WI38 (cell line): ENCODE data around the gene CARHSP1.

Experiments
- H3K4me3 ChIP-seq: 2 replicates; pipeline ENCODE4 v1.5.1; 2011; ENCODE audit warnings: low read depth, mild to moderate bottlenecking, control low read depth, low read length
- TF ChIP-seq, protein P1 (sequence below): IDR thresholded peaks from 2 replicates; pipeline ENCODE4 v1.5.1; 2012; ENCODE audit warnings: low read depth, mild to moderate bottlenecking, control low read depth, low read length

The CARHSP1 gene

GRCh38 chr16:8832717-8833105, 36.1 kb downstream of the CARHSP1 start:
- no peak overlapping the region for H3K4me3 ChIP-seq
- TF ChIP-seq, protein P1, sequence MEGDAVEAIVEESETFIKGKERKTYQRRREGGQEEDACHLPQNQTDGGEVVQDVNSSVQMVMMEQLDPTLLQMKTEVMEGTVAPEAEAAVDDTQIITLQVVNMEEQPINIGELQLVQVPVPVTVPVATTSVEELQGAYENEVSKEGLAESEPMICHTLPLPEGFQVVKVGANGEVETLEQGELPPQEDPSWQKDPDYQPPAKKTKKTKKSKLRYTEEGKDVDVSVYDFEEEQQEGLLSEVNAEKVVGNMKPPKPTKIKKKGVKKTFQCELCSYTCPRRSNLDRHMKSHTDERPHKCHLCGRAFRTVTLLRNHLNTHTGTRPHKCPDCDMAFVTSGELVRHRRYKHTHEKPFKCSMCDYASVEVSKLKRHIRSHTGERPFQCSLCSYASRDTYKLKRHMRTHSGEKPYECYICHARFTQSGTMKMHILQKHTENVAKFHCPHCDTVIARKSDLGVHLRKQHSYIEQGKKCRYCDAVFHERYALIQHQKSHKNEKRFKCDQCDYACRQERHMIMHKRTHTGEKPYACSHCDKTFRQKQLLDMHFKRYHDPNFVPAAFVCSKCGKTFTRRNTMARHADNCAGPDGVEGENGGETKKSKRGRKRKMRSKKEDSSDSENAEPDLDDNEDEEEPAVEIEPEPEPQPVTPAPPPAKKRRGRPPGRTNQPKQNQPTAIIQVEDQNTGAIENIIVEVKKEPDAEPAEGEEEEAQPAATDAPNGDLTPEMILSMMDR = no peak

- TF ChIP-seq, protein P1 = no peak
- H3K4me3 ChIP-seq = no peak overlapping the region
These were observed 36.7 kb downstream of the CARHSP1 start for GRCh38 chr16:8831871-8832716.

DNA sequence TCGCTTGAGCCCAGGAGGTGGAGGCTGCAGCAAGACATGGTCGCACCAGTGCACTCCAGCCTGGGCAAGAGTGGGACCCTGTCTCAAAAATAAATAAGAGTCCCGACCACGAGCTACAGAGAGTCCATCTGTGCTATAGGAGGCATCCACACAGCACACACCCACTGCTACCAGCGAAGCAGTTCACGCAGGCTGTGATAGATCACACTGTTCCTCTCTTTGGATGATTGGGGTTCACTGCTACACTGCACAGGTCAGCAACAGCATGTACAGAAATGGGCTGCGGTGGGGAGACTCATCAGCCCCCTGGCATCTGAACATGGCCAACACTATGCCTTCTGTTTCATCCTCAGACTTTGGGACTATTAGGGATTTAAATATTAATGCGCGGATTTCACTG, 37.4 kb downstream of the CARHSP1 start:
- TF ChIP-seq, protein P1 = no peak
- no peak overlapping the region for H3K4me3 ChIP-seq

- no peak overlapping the region for H3K4me3 ChIP-seq
These were observed 40.2 kb downstream of the CARHSP1 start for GRCh38 chr16:8828541-8829165.

DNA sequence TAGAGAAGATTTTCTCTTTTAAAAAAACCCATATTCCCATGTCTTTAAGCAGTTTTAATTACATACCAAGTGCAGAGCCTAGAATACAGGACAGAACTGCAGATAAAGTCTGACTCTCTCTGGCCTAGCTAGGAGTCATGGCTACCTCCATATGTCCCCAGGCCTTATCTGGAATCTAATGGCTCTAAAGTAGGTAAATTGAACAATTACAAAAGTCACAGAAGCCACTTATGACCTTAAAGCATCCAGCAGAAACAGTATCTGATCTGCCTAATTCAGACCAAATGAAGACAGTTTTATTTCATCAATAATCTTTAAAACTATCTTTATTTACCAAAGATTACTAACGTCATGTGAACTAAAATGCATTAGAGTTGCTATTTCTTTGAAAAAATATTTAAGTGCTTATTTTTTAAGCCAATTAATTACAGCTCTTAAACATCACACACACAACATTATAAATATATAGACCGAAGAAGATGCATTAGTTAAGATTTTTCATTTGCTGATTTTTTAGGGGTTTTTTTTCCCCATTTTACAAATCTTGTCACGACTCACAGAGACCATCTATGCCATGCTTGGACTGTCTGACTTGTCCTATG, 42.4 kb downstream of the CARHSP1 start:
- TF ChIP-seq, protein P1 = no peak
- no peak overlapping the region for H3K4me3 ChIP-seq

More at GRCh38 chr16:8828541-8829165, 40.2 kb downstream of the CARHSP1 start:
- TF ChIP-seq, protein P1 = no peak

GRCh38 chr16:8822403-8822802, 46.4 kb downstream of the CARHSP1 start:
- TF ChIP-seq, protein P1 = no peak
- H3K4me3 ChIP-seq = no peak overlapping the region
